ENCODE measurements around the gene SERPINB13. TPM values are rescaled to one million over a fixed set of nuclear protein-coding genes. Genes with fewer than 3 reads are reported as not detected.
A peak's percentile ranks its signal among the peaks of the same experiment; 100 is the strongest.

The SERPINB13 gene
- total and polyA plus RNA-seq, 12 donors, result 0.10 TPM; not detected in 11

GRCh38 chr18:63575681-63576080 is 11.5 kb upstream of the SERPINB13 start:
- no peak for DNase-seq
- peaks cover 7% of the 10 kb centered on the region for H3K27me3 ChIP-seq
- TF ChIP-seq POLR2A (IDR thresholded peaks at IDR 0.05), result no peak
- TF ChIP-seq CTCF (IDR thresholded peaks at IDR 0.05), result no peak
- no peak overlapping the region for H3K4me3 ChIP-seq
- H3K36me3 ChIP-seq (replicated peaks in 1 of 2), result no peaks in the 10 kb centered on the region
- no peaks in the 10 kb centered on the region for H3K9me3 ChIP-seq (replicated peaks in 1 of 3)
- intact Hi-C loops (cut with DNase I), result loop anchor here in 1 of 2 donors (5.0 kb wide), 1 partner anchor 58 kb away; no protein-coding TSS in a partner anchor
- H3K27ac ChIP-seq, result no peak overlapping the region
- H3K4me1 ChIP-seq (replicated peaks in 1 of 2), result no peaks in the 10 kb centered on the region

- H3K4me1 ChIP-seq (replicated peaks in 1 of 2), result no peaks in the 10 kb centered on the region
- no peaks in the 10 kb centered on the region for H3K36me3 ChIP-seq (replicated peaks in 1 of 2)
- peaks cover 7% of the 10 kb centered on the region for H3K27me3 ChIP-seq
- DNase-seq, result peak in 3 of 7 donors; percentile 18 to 51 (median 37)
- no peak overlapping the region for H3K27ac ChIP-seq
- no peak for TF ChIP-seq POLR2A (IDR thresholded peaks at IDR 0.05)
- peak; percentile 53 to 94 (median 74) for TF ChIP-seq CTCF (IDR thresholded peaks at IDR 0.05)
- H3K4me3 ChIP-seq, result no peak overlapping the region
- intact Hi-C loops (cut with DNase I), result loop anchor here in 1 of 2 donors (5.0 kb wide), 1 partner anchor 61 kb away; no protein-coding TSS in a partner anchor
- H3K9me3 ChIP-seq (replicated peaks in 1 of 3), result no peaks in the 10 kb centered on the region
- 5 to 13% (median 7%) methylated on average over 5 of the region's 5 CpGs for WGBS, 4 donors
Observed at GRCh38 chr18:63578357-63578958, 8.7 kb upstream of the SERPINB13 start.

GRCh38 chr18:63579616-63580015 is 7.5 kb upstream of the SERPINB13 start:
- intact Hi-C loops (cut with DNase I), result loop anchor here in 1 of 2 donors (5.0 kb wide), 1 partner anchor 62 kb away; no protein-coding TSS in a partner anchor
- H3K27me3 ChIP-seq, result peaks cover 7% of the 10 kb centered on the region
- no peaks in the 10 kb centered on the region for H3K36me3 ChIP-seq (replicated peaks in 1 of 2)
- H3K4me1 ChIP-seq (replicated peaks in 1 of 2), result no peaks in the 10 kb centered on the region
- H3K27ac ChIP-seq, result no peak overlapping the region
- no peak overlapping the region for H3K4me3 ChIP-seq
- WGBS, 4 donors, result 25 to 63% (median 44%) methylated on average over 2 of the region's 2 CpGs
- TF ChIP-seq CTCF (IDR thresholded peaks at IDR 0.05), result no peak
- no peak for TF ChIP-seq POLR2A (IDR thresholded peaks at IDR 0.05)
- DNase-seq, result no peak
- no peaks in the 10 kb centered on the region for H3K9me3 ChIP-seq (replicated peaks in 1 of 3)

- Histone ChIP-seq H3K4me1 (replicated peaks in 1 of 2) (no peaks in the 10 kb centered on the region), H3K4me3 (no peak overlapping the region), H3K27ac (no peak overlapping the region), H3K36me3 (replicated peaks in 1 of 2) (no peaks in the 10 kb centered on the region), H3K9me3 (replicated peaks in 1 of 3) (no peaks in the 10 kb centered on the region), H3K27me3 (peaks cover 4% of the 10 kb centered on the region)
- no peak for TF ChIP-seq CTCF (IDR thresholded peaks at IDR 0.05)
- intact Hi-C loops (cut with DNase I), result no loop called here
- no peak for DNase-seq
- WGBS, 4 donors, result 67 to 82% (median 73%) methylated on average over 4 of the region's 4 CpGs
Observed at GRCh38 chr18:63585988-63586387, 1.2 kb upstream of the SERPINB13 start.

Data from adrenal gland (tissue), 12 donors.